CD8-positive, alpha-beta memory T cell (primary cell): ENCODE measurements around the gene TBATA. TPM values are rescaled to one million over a fixed set of nuclear protein-coding genes. Genes with fewer than 3 reads are reported as not detected.
A peak's percentile ranks its signal among the peaks of the same experiment; 100 is the strongest.

Source experiments
- CTCF ChIA-PET: fragments of 350-600 bp; sonication (Branson Sonifier 250); formaldehyde crosslinking; loops from one replicate; lab custom pipeline; 2021; ENCODE audit warnings: antibody characterized with exemption; lab: Charles Lee
- POLR2A ChIA-PET: fragments of 350-600 bp; sonication (Branson Sonifier 250); formaldehyde crosslinking; loops from one replicate; lab custom pipeline; 2021; ENCODE audit warnings: antibody characterized with exemption; lab: Charles Lee
- DNase-seq, 5 donors: peaks; one replicate each; pipeline versions ENCODE4 v3.0.0 to v3.0.0-alpha.2; 2020 to 2022; ENCODE audit warnings: mixed read lengths in 1 of 5
- H3K27ac ChIP-seq: one replicate; pipeline ENCODE4 v1.7.0; 2013; ENCODE audit warnings: low read depth, mild to moderate bottlenecking, low read length, moderate library complexity
- H3K27me3 ChIP-seq: 2 replicates; pipeline ENCODE4 v1.7.0; 2013; ENCODE audit warnings: low read length, mild to moderate bottlenecking; ENCODE audit not compliant: insufficient read depth, poor library complexity, severe bottlenecking
- H3K36me3 ChIP-seq: 2 replicates; pipeline ENCODE4 v1.7.0; 2013; ENCODE audit warnings: mild to moderate bottlenecking, low read length, moderate library complexity; ENCODE audit not compliant: insufficient read depth
- H3K4me1 ChIP-seq: 2 replicates; pipeline ENCODE4 v1.7.0; 2013; ENCODE audit warnings: mild to moderate bottlenecking, low read length, moderate library complexity; ENCODE audit not compliant: insufficient read depth
- H3K4me3 ChIP-seq: 2 replicates; pipeline ENCODE4 v1.7.0; 2013; ENCODE audit warnings: mild to moderate bottlenecking, low read length
- H3K9me3 ChIP-seq: 2 replicates; pipeline ENCODE4 v1.7.0; 2013; ENCODE audit warnings: mild to moderate bottlenecking, low read length
- H3K27ac Mint-ChIP-seq, 8 donors: one replicate each; pipeline ENCODE4 v1.8.0; 2020 to 2021; ENCODE audit warnings: mixed read lengths in 8 of 8, mild to moderate bottlenecking in 6 of 8, inconsistent platforms in 3 of 8, moderate library complexity in 3 of 8
- H3K27me3 Mint-ChIP-seq, 2 donors: one replicate each; pipeline ENCODE4 v1.8.0; 2020 to 2021; ENCODE audit warnings: mixed read lengths in 2 of 2, mild to moderate bottlenecking in 1 of 2, moderate library complexity in 1 of 2
- H3K36me3 Mint-ChIP-seq, 3 donors: one replicate each; pipeline ENCODE4 v1.8.0; 2020 to 2021; ENCODE audit warnings: mixed read lengths in 3 of 3, inconsistent platforms in 1 of 3, mild to moderate bottlenecking in 1 of 3
- H3K4me1 Mint-ChIP-seq, 3 donors: one replicate each; pipeline ENCODE4 v1.8.0; 2020 to 2021; ENCODE audit warnings: mixed read lengths in 3 of 3, inconsistent platforms in 1 of 3, mild to moderate bottlenecking in 1 of 3
- H3K4me3 Mint-ChIP-seq, 7 donors: one replicate each; pipeline ENCODE4 v1.8.0; 2020 to 2021; ENCODE audit warnings: mixed read lengths in 7 of 7, mild to moderate bottlenecking in 6 of 7, moderate library complexity in 4 of 7, inconsistent platforms in 2 of 7
- H3K9me3 Mint-ChIP-seq, 5 donors: one replicate each; pipeline ENCODE4 v1.8.0; 2020 to 2022; ENCODE audit warnings: mixed read lengths in 5 of 5, mild to moderate bottlenecking in 3 of 5, moderate library complexity in 2 of 5, inconsistent platforms in 1 of 5
- polyA plus RNA-seq: library from polyadenylated mRNA; unstranded; fragments of 300-500 nt; fragmentation: Illumina TruSeq; gene quantifications from one replicate; pipeline ENCODE4 v1.2.3, GENCODE V29; 2021
- total RNA-seq, 2 experiments: library from RNA; stranded (reverse); gene quantifications; one replicate each; pipeline ENCODE4 v1.2.3, GENCODE V29; 2021

The TBATA gene
- total and polyA plus RNA-seq, 3 experiments from 2014 or later, result not detected

DNA sequence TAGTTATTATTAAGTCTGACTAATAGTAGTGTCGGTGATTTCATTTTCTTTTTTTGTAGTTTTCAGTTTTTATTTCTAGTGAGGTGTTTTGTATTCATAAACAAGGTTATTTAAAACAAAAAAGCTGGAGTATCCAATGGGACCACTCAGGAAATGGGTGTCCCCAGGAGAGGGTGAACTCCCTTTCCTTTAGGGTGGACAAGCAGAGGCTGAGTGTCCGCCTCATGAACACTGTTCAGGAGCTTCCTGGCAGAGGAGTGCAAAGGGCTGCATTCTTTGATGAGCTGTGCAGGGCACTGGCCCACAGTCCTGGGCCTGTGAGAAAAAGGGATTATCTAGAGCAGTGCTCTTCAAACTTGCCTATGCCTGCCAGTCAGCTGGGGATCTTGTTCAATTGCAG, 56.8 kb downstream of the TBATA start:
- Mint-ChIP-seq H3K27ac (no peak overlapping the region), H3K9me3 (no peaks in the 10 kb centered on the region), H3K4me3 (no peak overlapping the region), H3K4me1 (no peaks in the 10 kb centered on the region), H3K36me3 (no peaks in the 10 kb centered on the region), H3K27me3 (peaks cover 0 to 1% of the 10 kb centered on the region in 2 donors)
- Histone ChIP-seq H3K27me3 (no peaks in the 10 kb centered on the region), H3K9me3 (no peaks in the 10 kb centered on the region), H3K4me3 (no peak overlapping the region), H3K36me3 (no peaks in the 10 kb centered on the region), H3K27ac (no peak overlapping the region), H3K4me1 (no peaks in the 10 kb centered on the region)
- ChIA-PET CTCF (no interaction called here), POLR2A (no interaction called here)
- no peak for DNase-seq

DNA sequence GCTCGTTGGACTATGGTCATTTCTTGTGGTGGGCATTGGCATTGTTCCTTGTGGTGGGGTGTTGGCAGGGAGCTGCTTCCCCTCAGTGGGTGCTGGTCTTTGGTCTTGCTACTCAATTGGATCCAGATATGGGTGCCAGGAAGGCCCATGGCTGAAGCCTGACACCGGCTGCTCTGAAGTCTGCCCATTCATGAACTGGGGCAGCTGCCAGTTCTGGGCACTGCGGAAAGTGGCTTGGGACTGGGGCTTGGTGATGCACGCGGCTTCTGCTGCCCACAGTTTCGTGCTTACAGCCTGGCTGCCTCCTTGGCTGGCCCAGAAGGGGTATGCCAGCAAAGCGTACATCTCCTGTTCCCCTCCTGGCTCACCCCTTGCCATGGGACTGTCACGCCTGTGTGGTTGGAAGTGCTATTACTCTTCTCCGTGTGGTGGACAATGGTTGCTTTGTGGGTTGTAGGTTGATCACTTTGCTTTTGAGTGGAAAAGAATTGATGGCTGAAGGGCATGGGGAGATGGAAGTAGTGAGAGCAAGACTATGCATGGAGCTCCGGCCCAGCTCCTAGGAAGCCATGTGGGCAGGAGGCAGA, 58.2 kb downstream of the TBATA start:
- H3K4me3 Mint-ChIP-seq, result no peak overlapping the region

GRCh38 chr10:70723771-70724170, 61.4 kb downstream of the TBATA start:
- Mint-ChIP-seq H3K27me3 (peaks cover 0 to 1% of the 10 kb centered on the region in 2 donors), H3K4me1 (no peaks in the 10 kb centered on the region), H3K27ac (peak overlapping the region in 1 of 8 donors; percentile 1), H3K9me3 (no peaks in the 10 kb centered on the region), H3K4me3 (no peak overlapping the region), H3K36me3 (no peaks in the 10 kb centered on the region)
- no peak for DNase-seq
- no peaks in the 10 kb centered on the region for H3K27me3 ChIP-seq
- no peak overlapping the region for H3K4me3 ChIP-seq
- ChIA-PET CTCF (no interaction called here), POLR2A (no interaction called here)
- H3K9me3 ChIP-seq, result no peaks in the 10 kb centered on the region
- no peaks in the 10 kb centered on the region for H3K4me1 ChIP-seq
- no peak overlapping the region for H3K27ac ChIP-seq
- H3K36me3 ChIP-seq, result no peaks in the 10 kb centered on the region

More for the DNA sequence above, 58.2 kb downstream of the TBATA start:
- no peaks in the 10 kb centered on the region for H3K4me1 ChIP-seq
- POLR2A ChIA-PET, result no interaction called here
- no peaks in the 10 kb centered on the region for H3K36me3 Mint-ChIP-seq
- no peak overlapping the region for H3K27ac ChIP-seq
- no peaks in the 10 kb centered on the region for H3K27me3 ChIP-seq
- no peaks in the 10 kb centered on the region for H3K9me3 Mint-ChIP-seq
- no peaks in the 10 kb centered on the region for H3K4me1 Mint-ChIP-seq
- DNase-seq, result no peak
- CTCF ChIA-PET, result no interaction called here
- no peaks in the 10 kb centered on the region for H3K9me3 ChIP-seq
- peaks cover 0 to 1% of the 10 kb centered on the region in 2 donors for H3K27me3 Mint-ChIP-seq
- H3K4me3 ChIP-seq, result no peak overlapping the region
- no peak overlapping the region for H3K27ac Mint-ChIP-seq
- no peaks in the 10 kb centered on the region for H3K36me3 ChIP-seq

GRCh38 chr10:70722820-70723424, 62.3 kb downstream of the TBATA start:
- H3K27me3 Mint-ChIP-seq, result peaks cover 0 to 1% of the 10 kb centered on the region in 2 donors
- H3K4me3 ChIP-seq, result no peak overlapping the region
- ChIA-PET POLR2A (no interaction called here), CTCF (no interaction called here)
- H3K36me3 ChIP-seq, result no peaks in the 10 kb centered on the region
- no peaks in the 10 kb centered on the region for H3K4me1 Mint-ChIP-seq
- H3K9me3 ChIP-seq, result no peaks in the 10 kb centered on the region
- H3K36me3 Mint-ChIP-seq, result no peaks in the 10 kb centered on the region
- H3K4me1 ChIP-seq, result no peaks in the 10 kb centered on the region
- H3K4me3 Mint-ChIP-seq, result no peak overlapping the region
- no peak for DNase-seq
- no peak overlapping the region for H3K27ac ChIP-seq
- no peaks in the 10 kb centered on the region for H3K9me3 Mint-ChIP-seq
- peak overlapping the region in 4 of 8 donors; percentile 1 to 29 (median 10) for H3K27ac Mint-ChIP-seq
- H3K27me3 ChIP-seq, result no peaks in the 10 kb centered on the region

Other genes with a start within 250 kb of the TBATA start
- gene PRF1, start 182.6 kb downstream of the TBATA start, total RNA-seq, result 10 to 100 TPM; 94.8 to 95.7 TPM
- gene PRF1, start 182.6 kb downstream of the TBATA start, polyA plus RNA-seq, result 762 TPM
- gene ADAMTS14, start 112.9 kb downstream of the TBATA start, total RNA-seq, result not detected
- gene ADAMTS14, start 112.9 kb downstream of the TBATA start, polyA plus RNA-seq, result 0.06 TPM
- gene SGPL1, start 30.6 kb upstream of the TBATA start, total RNA-seq, result 10 to 100 TPM; 64.3 to 64.4 TPM
- 17.8 TPM for gene SGPL1, start 30.6 kb upstream of the TBATA start, polyA plus RNA-seq
- gene PCBD1, start 103.2 kb upstream of the TBATA start, total RNA-seq, result 10 to 100 TPM; 53.9 to 55.3 TPM
- gene PCBD1, start 103.2 kb upstream of the TBATA start, polyA plus RNA-seq, result 29.1 TPM